DMS153 treated with DMSO at 0.1 percent for 48 hours (cell line): ENCODE measurements around the gene DGCR2.
"Not testable (repeated sequence)": the region's sequence is repeated elsewhere in the genome, so short reads cannot be mapped to it uniquely, and the experiment has no call there.

Experiments
- DNase-seq: peaks from one replicate; lab custom pipeline; 2025; ENCODE audit not compliant: unreplicated experiment; lab: John Stamatoyannopoulos, UW

Gene DGCR2

DNA sequence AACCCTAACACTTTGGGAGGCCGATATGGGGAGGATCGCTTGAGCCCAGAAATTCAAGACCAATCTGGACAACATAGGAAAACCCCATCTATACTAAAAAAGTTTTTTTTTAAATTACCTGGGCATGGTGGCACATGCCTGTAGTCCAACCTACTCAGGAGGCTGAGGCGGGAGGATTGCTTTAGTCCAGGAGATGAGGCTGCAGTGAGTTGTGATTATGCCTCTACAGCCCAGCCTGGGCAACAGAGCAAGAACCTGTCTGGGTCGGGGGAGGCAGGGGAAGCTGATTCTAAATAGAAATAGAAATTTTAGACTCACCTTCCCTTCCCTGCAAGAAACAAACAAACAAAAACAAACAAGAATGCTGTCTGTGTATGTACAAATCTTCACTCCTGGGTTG lies 133.3 kb downstream of the DGCR2 start:
- no peak for DNase-seq

DNA sequence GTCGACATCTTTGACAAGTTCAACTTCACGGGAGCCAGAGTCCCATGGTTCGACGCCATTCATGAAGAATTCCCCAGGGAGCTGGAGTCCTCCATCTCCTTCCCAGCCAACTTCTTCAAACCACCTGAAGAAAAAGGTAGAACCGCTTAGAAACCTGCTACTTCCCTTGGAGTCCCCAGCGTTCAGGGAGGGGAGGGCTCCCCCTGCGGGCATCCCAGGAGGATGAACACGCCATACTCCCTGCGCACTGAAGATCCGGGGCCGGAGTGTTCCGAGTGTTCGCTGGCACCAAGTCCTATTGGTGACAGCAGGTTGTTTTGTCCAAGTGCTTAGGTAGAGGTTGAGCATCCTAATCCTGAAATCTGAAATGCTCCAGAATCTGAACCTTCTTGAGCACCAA lies 134.4 kb downstream of the DGCR2 start:
- DNase-seq: no peak

GRCh38 chr22:18987114-18987513 lies 135.1 kb downstream of the DGCR2 start:
- not testable (repeated sequence) for DNase-seq
